K562 (cell line): ENCODE results near the gene MRM2. TPM values are rescaled to one million over a fixed set of nuclear protein-coding genes. Genes with fewer than 3 reads are reported as not detected.

Experiments used
- ATAC-seq: fragments of 200-7000 bp; cut with Tn5 transposase; 3 replicates; pipeline ENCODE4 v1.9.1; 2020; ENCODE audit warnings: moderate library complexity
- BruUV-seq: library from RNA; stranded (reverse); fragments of 400-500 nt; replicated peaks from 2 replicates; lab custom pipeline; 2021; lab: Mats Ljungman, UMichigan
- CTCF ChIA-PET: fragments of 300-600 bp; formaldehyde crosslinking; extraction: SDS; loops from one replicate; lab custom pipeline; 2021; ENCODE audit warnings: low intra/inter-chr PET ratio; lab: Yijun Ruan, JAX
- POLR2A ChIA-PET: fragments of 300-600, 350-650 bp; sonication (Branson Sonifier 250); formaldehyde crosslinking; extraction: SDS; loops from one replicate; lab custom pipeline; 2021; ENCODE audit warnings: antibody characterized with exemption, inconsistent platforms; lab: Yijun Ruan, JAX
- DNase-seq, 4 experiments: peaks; one replicate each; pipeline versions ENCODE4 v3.0.0 to v3.0.0-alpha.2; 2011 to 2018; ENCODE audit warnings: low spot score in 3 of 4, mixed read lengths in 3 of 4; ENCODE audit errors: extremely low read depth in 1 of 4
- FAIRE-seq: peaks from 2 replicates; lab custom pipeline; 2011; peaks lifted over from hg19 to GRCh38; lab: Jason Lieb, UNC
- H2AFZ ChIP-seq: 2 replicates; pipeline ENCODE4 v1.6.0; 2011; ENCODE audit warnings: low read depth, low read length, control low read depth, inconsistent platforms
- H3K27ac ChIP-seq: fragments of 200-600 bp; 3 replicates; pipeline ENCODE4 v1.8.0; 2011; ENCODE audit warnings: low read depth, mild to moderate bottlenecking, control low read depth, inconsistent platforms, low read length, moderate library complexity, mixed read lengths; ENCODE audit errors: extremely low read depth
- H3K27me3 ChIP-seq, 2 experiments: fragments of 300-600 bp in 1 of 2; 2 replicates in 1 of 2; 3 replicates in 1 of 2; pipeline versions ENCODE4 v1.6.0 to v1.8.0; 2011; ENCODE audit warnings: inconsistent platforms in 2 of 2, low read length in 2 of 2, mild to moderate bottlenecking in 1 of 2, mixed read lengths in 1 of 2, moderate library complexity in 1 of 2; ENCODE audit not compliant: control insufficient read depth in 2 of 2, insufficient read depth in 2 of 2
- H3K36me3 ChIP-seq: fragments of 300-600 bp; 3 replicates; pipeline ENCODE4 v1.8.0; 2011; ENCODE audit warnings: mild to moderate bottlenecking, low read length, inconsistent platforms; ENCODE audit not compliant: control insufficient read depth, insufficient read depth
- H3K4me1 ChIP-seq, 2 experiments: fragments of 200-600 bp in 1 of 2; replicated peaks in 1 of 2; 2 replicates in 1 of 2; 3 replicates in 1 of 2; pipeline versions ENCODE4 v1.5.1 to v1.8.0; 2011; ENCODE audit warnings: inconsistent platforms in 2 of 2, low read length in 2 of 2, mild to moderate bottlenecking in 1 of 2, mixed read lengths in 1 of 2, moderate library complexity in 1 of 2; ENCODE audit not compliant: control insufficient read depth in 2 of 2, insufficient read depth in 2 of 2
- H3K4me2 ChIP-seq: 2 replicates; pipeline ENCODE4 v1.6.1; 2011; ENCODE audit warnings: low read length, control low read depth, inconsistent platforms, mixed read lengths; ENCODE audit not compliant: insufficient read depth
- H3K4me3 ChIP-seq: fragments of 200-600 bp; sonication (generic), shearing (Covaris generic); 2 replicates; pipeline ENCODE4 v1.5.1; 2016; ENCODE audit warnings: control low read depth, inconsistent platforms
- H3K79me2 ChIP-seq: fragments of 200-600 bp; 3 replicates; pipeline ENCODE4 v1.8.0; 2011; ENCODE audit warnings: low read length, inconsistent platforms; ENCODE audit not compliant: control insufficient read depth, insufficient read depth
- H3K9ac ChIP-seq, 2 experiments: 2 replicates each; pipeline versions ENCODE4 v1.6.0 to v1.6.1; 2011; ENCODE audit warnings: low read depth in 2 of 2, low read length in 2 of 2, control low read depth in 1 of 2, inconsistent platforms in 1 of 2, mild to moderate bottlenecking in 1 of 2, mixed read lengths in 1 of 2; ENCODE audit not compliant: insufficient read depth in 1 of 2
- H3K9me1 ChIP-seq: one replicate; pipeline ENCODE4 v1.6.0; 2011; ENCODE audit warnings: inconsistent platforms, mild to moderate bottlenecking, low read length, moderate library complexity; ENCODE audit not compliant: control insufficient read depth, insufficient read depth
- H3K9me3 ChIP-seq: replicated peaks from 2 replicates; pipeline ENCODE4 v1.5.1; 2011; ENCODE audit warnings: low read depth, low read length, inconsistent platforms; ENCODE audit not compliant: control insufficient read depth, insufficient read depth
- H4K20me1 ChIP-seq: replicated peaks from 2 replicates; pipeline ENCODE4 v1.6.1; 2011; ENCODE audit warnings: low read length, inconsistent platforms, mixed read lengths; ENCODE audit not compliant: control insufficient read depth, insufficient read depth
- CBFA2T2 ChIP-seq: fragments of 450-650 bp; conservative IDR thresholded peaks from 2 replicates; pipeline ENCODE4 v1.6.1; 2017; ENCODE audit warnings: mild to moderate bottlenecking
- CBFA2T3 ChIP-seq: fragments of 450-650 bp; IDR thresholded peaks from 2 replicates; pipeline ENCODE4 v1.6.1; 2017
- CHAMP1 ChIP-seq: fragments of 450-650 bp; IDR thresholded peaks from 2 replicates; pipeline ENCODE4 v1.6.1; 2016; ENCODE audit warnings: mild to moderate bottlenecking
- TCF3 ChIP-seq: sonication (generic); formaldehyde crosslinking; IDR thresholded peaks from 2 replicates; pipeline ENCODE4 v1.4.0; 2020; ENCODE audit warnings: mild to moderate bottlenecking, missing genetic modification reagents
- ZBTB26 ChIP-seq: fragments of 450-650 bp; formaldehyde crosslinking; IDR thresholded peaks from 2 replicates; pipeline ENCODE4 v1.4.0; 2022; ENCODE audit warnings: missing genetic modification characterization
- ZNF436 ChIP-seq: fragments of 250-450, 450-650 bp; sonication (Bioruptor Pico); formaldehyde crosslinking; IDR thresholded peaks from 2 replicates; pipeline ENCODE4 v1.7.0; 2020; ENCODE audit warnings: mild to moderate bottlenecking
- ZNF57 ChIP-seq: fragments of 450-650 bp; formaldehyde crosslinking; IDR thresholded peaks from 2 replicates; pipeline ENCODE4 v1.4.0; 2020; ENCODE audit warnings: mild to moderate bottlenecking, moderate library complexity
- WGBS: fragments of 100-300 bp; shearing (Covaris generic); methylation state at CpG from one replicate; pipeline ENCODE4 v1.1.6; 2016; ENCODE audit warnings: low coverage, mixed read lengths; ENCODE audit not compliant: insufficient coverage; ENCODE audit errors: missing lambda C conversion rate; 5-methylcytosine and 5-hydroxymethylcytosine counted together
- in situ Hi-C: fragments of 300-500 bp; cut with MboI; formaldehyde crosslinking; loops from 4 replicates; pipeline ENCODE4 v1.15.0; 2018; ENCODE audit warnings: inconsistent platforms, mixed read lengths
- intact Hi-C: fragments of 100-400 bp; cut with micrococcal nuclease; formaldehyde crosslinking; loops from 2 replicates; pipeline ENCODE4 v1.14.2; 2022
- polyA plus RNA-seq, 8 experiments: library from polyadenylated mRNA; depleted of rRNA in 4 of 8; stranded (reverse) in 5 of 8; unstranded in 3 of 8; fragments of >200 nt; fragmentation: Nextera tagmentation in 2 of 8; fragmentation: Illumina TruSeq in 1 of 8; extraction: Ambion mirVana in 2 of 8; extraction: Trizol in 1 of 8; gene quantifications; 2 replicates each; pipeline versions ENCODE4 v1.2.1 to v1.2.3, GENCODE V29; 2011 to 2014; ENCODE audit warnings: inconsistent platforms in 1 of 8, missing spikeins in 1 of 8
- total RNA-seq, 7 experiments: library from RNA; depleted of rRNA in 6 of 7; stranded (reverse); fragments of >200 nt in 6 of 7; fragmentation: Illumina TruSeq in 2 of 7; extraction: Trizol in 2 of 7; gene quantifications; 2 replicates each; pipeline versions ENCODE4 v1.2.1 to v1.2.3, GENCODE V29; 2011 to 2021; ENCODE audit warnings: low replicate concordance in 1 of 7

The MRM2 gene
- total and polyA plus RNA-seq, 9 of the 15 experiments (the other 6 are each of a cell fraction or from before 2014, with no cell fraction given) = 32.4 to 116 (median 50.5) TPM

GRCh38 chr7:2196381-2197378 is 45.3 kb downstream of the MRM2 start:
- Histone ChIP-seq H3K4me2 (no peak overlapping the region), H4K20me1 (0 out of 2 replicates have a peak, but pooled peaks cover 3% of the 10 kb centered on the region), H3K9ac (no peak overlapping the region), H3K27ac (no peak overlapping the region), H3K4me1 (peaks cover 0 to 22% of the 10 kb centered on the region in 2 experiments; a peak in 2 of 5 replicates), H3K79me2 (no peaks in the 10 kb centered on the region), H3K9me3 (no peaks in the 10 kb centered on the region), H3K9me1 (no peaks in the 10 kb centered on the region), H3K36me3 (peaks cover 64% of the 10 kb centered on the region; the same call in 2 of the 3 replicates), H3K4me3 (no peak overlapping the region), H3K27me3 (no peaks in the 10 kb centered on the region), H2AFZ (no peak overlapping the region)
- POLR2A ChIA-PET = interaction anchor here (0.5 kb wide), 1 partner anchor 310 kb away, joined by 3 read pairs; no protein-coding TSS in a partner anchor
- no peak for FAIRE-seq
- WGBS = 93% methylated on average over 30 of the region's 32 CpGs
- no peak for DNase-seq
- intact Hi-C loops = no loop called here
- ATAC-seq = no peak
- BruUV-seq = no TSS peak
- in situ Hi-C loops = no loop called here
- CTCF ChIA-PET = no interaction called here
- TF ChIP-seq ZNF436 (CRISPR knock-in tag) (no peak), ZNF57 (CRISPR knock-in tag) (no peak), CBFA2T2 (no peak), ZBTB26 (CRISPR knock-in tag) (no peak), CBFA2T3 (no peak), TCF3 (CRISPR knock-in tag) (no peak), CHAMP1 (no peak)
